C4-2B (cell line): ENCODE measurements around the gene CASZ1.

Experiments used
- ZFX ChIP-seq: fragments of 450-650 bp; IDR thresholded peaks from 2 replicates; pipeline ENCODE4 v1.6.1; 2017
- TF ChIP-seq, protein P1 (sequence below): fragments of 450-650 bp; conservative IDR thresholded peaks from 2 replicates; pipeline ENCODE4 v1.5.1; 2017; ENCODE audit warnings: mild to moderate bottlenecking

DNA sequence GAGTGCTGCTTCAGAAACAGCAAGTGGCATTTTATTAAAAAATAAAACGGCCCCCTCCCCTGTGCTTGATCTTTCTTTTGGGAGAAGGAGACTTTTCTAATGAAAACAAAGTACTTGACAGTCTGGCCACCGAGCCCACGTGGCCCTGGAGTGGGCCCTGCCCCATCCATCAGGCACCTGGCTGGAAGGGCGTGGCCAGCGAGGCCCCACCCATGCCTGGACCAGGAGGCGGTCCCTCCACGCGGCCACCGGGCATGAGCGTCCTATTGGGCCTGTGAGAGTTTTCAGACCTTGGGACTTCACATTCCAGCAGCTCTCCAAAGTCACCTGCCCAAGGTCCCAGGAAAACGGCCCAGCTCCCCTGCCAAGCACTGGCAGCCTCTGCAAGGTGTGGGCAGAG lies 144.7 kb downstream of the CASZ1 start:
- TF ChIP-seq, protein P1, sequence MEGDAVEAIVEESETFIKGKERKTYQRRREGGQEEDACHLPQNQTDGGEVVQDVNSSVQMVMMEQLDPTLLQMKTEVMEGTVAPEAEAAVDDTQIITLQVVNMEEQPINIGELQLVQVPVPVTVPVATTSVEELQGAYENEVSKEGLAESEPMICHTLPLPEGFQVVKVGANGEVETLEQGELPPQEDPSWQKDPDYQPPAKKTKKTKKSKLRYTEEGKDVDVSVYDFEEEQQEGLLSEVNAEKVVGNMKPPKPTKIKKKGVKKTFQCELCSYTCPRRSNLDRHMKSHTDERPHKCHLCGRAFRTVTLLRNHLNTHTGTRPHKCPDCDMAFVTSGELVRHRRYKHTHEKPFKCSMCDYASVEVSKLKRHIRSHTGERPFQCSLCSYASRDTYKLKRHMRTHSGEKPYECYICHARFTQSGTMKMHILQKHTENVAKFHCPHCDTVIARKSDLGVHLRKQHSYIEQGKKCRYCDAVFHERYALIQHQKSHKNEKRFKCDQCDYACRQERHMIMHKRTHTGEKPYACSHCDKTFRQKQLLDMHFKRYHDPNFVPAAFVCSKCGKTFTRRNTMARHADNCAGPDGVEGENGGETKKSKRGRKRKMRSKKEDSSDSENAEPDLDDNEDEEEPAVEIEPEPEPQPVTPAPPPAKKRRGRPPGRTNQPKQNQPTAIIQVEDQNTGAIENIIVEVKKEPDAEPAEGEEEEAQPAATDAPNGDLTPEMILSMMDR, result no peak
- TF ChIP-seq ZFX, result no peak
